Neuron (in vitro differentiated cells): ENCODE measurements around the gene ZG16.
"Not testable (repeated sequence)": the region's sequence is repeated elsewhere in the genome, so short reads cannot be mapped to it uniquely, and the experiment has no call there.

Experiments
- H2AFZ ChIP-seq: one replicate; pipeline ENCODE4 v1.6.1; 2013; ENCODE audit warnings: low read depth, mild to moderate bottlenecking, inconsistent platforms, low read length, moderate library complexity
- H3K27me3 ChIP-seq: one replicate; pipeline ENCODE4 v1.6.1; 2013; ENCODE audit warnings: low read length; ENCODE audit not compliant: insufficient read depth
- H3K36me3 ChIP-seq: one replicate; pipeline ENCODE4 v1.6.1; 2013; ENCODE audit warnings: low read length; ENCODE audit not compliant: insufficient read depth
- H3K4me1 ChIP-seq: one replicate; pipeline ENCODE4 v1.6.1; 2013; ENCODE audit warnings: low read length; ENCODE audit not compliant: insufficient read depth
- H3K4me3 ChIP-seq: 2 replicates; pipeline ENCODE4 v1.5.1; 2013; ENCODE audit warnings: mild to moderate bottlenecking, low read length, moderate library complexity
- H3K9me3 ChIP-seq: one replicate; pipeline ENCODE4 v1.6.1; 2013; ENCODE audit warnings: low read length

The ZG16 gene

GRCh38 chr16:29777576-29778350 lies at the start of gene ZG16:
ZG16 (plus strand) TSS chr16:29778256; CDS start chr16:29779267, 1,011 bp downstream.
- Histone ChIP-seq H3K27me3 (peaks cover 9% of the 10 kb centered on the region), H3K4me3 (no peak within 1 kb of the TSS), H3K9me3 (no peaks in the 10 kb centered on the region), H2AFZ (no peak within 1 kb of the TSS), H3K4me1 (no peaks in the 10 kb centered on the region), H3K36me3 (no peaks in the 10 kb centered on the region)

- H3K9me3 ChIP-seq: no peaks in the 10 kb centered on the region
- peak overlapping the region; percentile 13 for H2AFZ ChIP-seq
- H3K27me3 ChIP-seq: no peaks in the 10 kb centered on the region
- no peaks in the 10 kb centered on the region for H3K4me1 ChIP-seq
- no peaks in the 10 kb centered on the region for H3K36me3 ChIP-seq
- no peak overlapping the region for H3K4me3 ChIP-seq
Measured at GRCh38 chr16:29729116-29729521, 48.9 kb upstream of the ZG16 start.

GRCh38 chr16:29730649-29731048 lies 47.4 kb upstream of the ZG16 start:
- H3K36me3 ChIP-seq: no peaks in the 10 kb centered on the region
- H3K27me3 ChIP-seq: no peaks in the 10 kb centered on the region
- no peaks in the 10 kb centered on the region for H3K9me3 ChIP-seq
- H3K4me1 ChIP-seq: no peaks in the 10 kb centered on the region
- no peak overlapping the region for H3K4me3 ChIP-seq
- H2AFZ ChIP-seq: no peak overlapping the region

- H3K36me3 ChIP-seq, H3K9me3 ChIP-seq, H3K4me3 ChIP-seq, H3K27me3 ChIP-seq, H2AFZ ChIP-seq, H3K4me1 ChIP-seq: not testable (repeated sequence)
Measured at GRCh38 chr16:29731768-29732601, 46.1 kb upstream of the ZG16 start.

GRCh38 chr16:29734786-29735185 lies 43.3 kb upstream of the ZG16 start:
- no peaks in the 10 kb centered on the region for H3K36me3 ChIP-seq
- no peak overlapping the region for H2AFZ ChIP-seq
- no peak overlapping the region for H3K4me3 ChIP-seq

GRCh38 chr16:29736112-29736511 lies 41.9 kb upstream of the ZG16 start:
- Histone ChIP-seq H3K9me3 (no peaks in the 10 kb centered on the region), H3K27me3 (no peaks in the 10 kb centered on the region), H2AFZ (no peak overlapping the region), H3K4me3 (no peak overlapping the region), H3K36me3 (no peaks in the 10 kb centered on the region), H3K4me1 (no peaks in the 10 kb centered on the region)

More at GRCh38 chr16:29734786-29735185, 43.3 kb upstream of the ZG16 start:
- H3K27me3 ChIP-seq: no peaks in the 10 kb centered on the region
- H3K4me1 ChIP-seq: no peaks in the 10 kb centered on the region
- H3K9me3 ChIP-seq: no peaks in the 10 kb centered on the region

- H3K9me3 ChIP-seq: peaks cover 3% of the 10 kb centered on the region
- H3K36me3 ChIP-seq: no peaks in the 10 kb centered on the region
- no peak overlapping the region for H2AFZ ChIP-seq
- H3K27me3 ChIP-seq: peaks cover 3% of the 10 kb centered on the region
- no peaks in the 10 kb centered on the region for H3K4me1 ChIP-seq
- H3K4me3 ChIP-seq: no peak overlapping the region
Measured at GRCh38 chr16:29736764-29737163, 41.3 kb upstream of the ZG16 start.

GRCh38 chr16:29737713-29738112 lies 40.3 kb upstream of the ZG16 start:
- H3K9me3 ChIP-seq: peaks cover 3% of the 10 kb centered on the region
- no peak overlapping the region for H3K4me3 ChIP-seq

GRCh38 chr16:29738514-29738913 lies 39.5 kb upstream of the ZG16 start:
- Histone ChIP-seq H3K36me3 (no peaks in the 10 kb centered on the region), H3K4me3 (no peak overlapping the region), H3K27me3 (peaks cover 3% of the 10 kb centered on the region), H2AFZ (no peak overlapping the region), H3K4me1 (no peaks in the 10 kb centered on the region), H3K9me3 (peaks cover 3% of the 10 kb centered on the region)

More at GRCh38 chr16:29737713-29738112, 40.3 kb upstream of the ZG16 start:
- Histone ChIP-seq H3K27me3 (peaks cover 3% of the 10 kb centered on the region), H3K36me3 (no peaks in the 10 kb centered on the region), H3K4me1 (no peaks in the 10 kb centered on the region), H2AFZ (no peak overlapping the region)

- not testable (repeated sequence) for H3K4me3 ChIP-seq, H3K9me3 ChIP-seq, H2AFZ ChIP-seq, H3K4me1 ChIP-seq, H3K36me3 ChIP-seq, H3K27me3 ChIP-seq
Measured at GRCh38 chr16:29739927-29740629, 38.0 kb upstream of the ZG16 start.

- not testable (repeated sequence) for H3K9me3 ChIP-seq, H3K27me3 ChIP-seq, H3K36me3 ChIP-seq, H3K4me3 ChIP-seq, H2AFZ ChIP-seq, H3K4me1 ChIP-seq
Measured at GRCh38 chr16:29740630-29741015, 37.4 kb upstream of the ZG16 start.

- Histone ChIP-seq H2AFZ (no peak overlapping the region), H3K27me3 (peaks cover 5% of the 10 kb centered on the region), H3K4me3 (no peak overlapping the region), H3K4me1 (no peaks in the 10 kb centered on the region), H3K9me3 (peaks cover 3% of the 10 kb centered on the region), H3K36me3 (no peaks in the 10 kb centered on the region)
Measured at GRCh38 chr16:29742683-29743275, 35.3 kb upstream of the ZG16 start.

GRCh38 chr16:29743475-29743826 lies 34.6 kb upstream of the ZG16 start:
- Histone ChIP-seq H3K27me3 (peaks cover 5% of the 10 kb centered on the region), H3K4me3 (no peak overlapping the region), H3K9me3 (peaks cover 3% of the 10 kb centered on the region), H3K36me3 (no peaks in the 10 kb centered on the region), H3K4me1 (no peaks in the 10 kb centered on the region), H2AFZ (no peak overlapping the region)
